ENCODE data around the gene SLC25A45.
A peak's percentile ranks its signal among the peaks of the same experiment; 100 is the strongest.

Gene SLC25A45

DNA sequence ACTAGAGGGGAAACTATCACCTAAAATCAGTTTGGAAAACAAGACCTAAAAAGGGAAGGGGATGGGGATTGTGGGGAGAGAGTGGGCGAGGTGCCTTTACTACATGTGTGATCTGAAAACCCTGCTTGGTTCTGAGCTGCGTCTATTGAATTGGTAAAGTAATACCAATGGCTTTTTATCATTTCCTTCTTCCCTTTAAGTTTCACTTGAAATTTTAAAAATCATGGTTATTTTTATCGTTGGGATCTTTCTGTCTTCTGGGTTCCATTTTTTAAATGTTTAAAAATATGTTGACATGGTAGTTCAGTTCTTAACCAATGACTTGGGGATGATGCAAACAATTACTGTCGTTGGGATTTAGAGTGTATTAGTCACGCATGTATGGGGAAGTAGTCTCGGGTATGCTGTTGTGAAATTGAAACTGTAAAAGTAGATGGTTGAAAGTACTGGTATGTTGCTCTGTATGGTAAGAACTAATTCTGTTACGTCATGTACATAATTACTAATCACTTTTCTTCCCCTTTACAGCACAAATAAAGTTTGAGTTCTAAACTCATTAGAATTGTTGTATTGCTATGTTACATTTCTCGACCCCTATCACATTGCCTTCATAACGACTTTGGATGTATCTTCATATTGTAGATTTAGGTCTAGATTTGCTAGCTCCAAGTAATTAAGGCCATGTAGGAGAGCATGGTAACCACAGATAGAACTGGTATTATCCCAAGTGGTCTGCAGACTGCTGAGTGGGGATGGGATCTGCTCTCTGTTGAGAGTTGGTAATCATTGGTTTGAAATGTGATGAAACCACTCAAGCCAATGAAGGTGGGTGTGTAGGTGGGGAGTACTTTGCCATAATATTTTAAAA is 43.8 kb upstream of the SLC25A45 start:
- DNase-seq: peak in 1 of 2 donors; percentile 16
- intact Hi-C loops (cut with DNase I; ENCODE audit: low total_unique reads): no loop called here
- peaks cover 0 to 51% (median 21%) of the 10 kb centered on the region in 4 donors for H3K4me1 ChIP-seq
- peaks cover 53 to 57% (median 55%) of the 10 kb centered on the region in 3 donors for H3K36me3 ChIP-seq
- no peaks in the 10 kb centered on the region for H3K9me3 ChIP-seq
- TF ChIP-seq, protein P1, sequence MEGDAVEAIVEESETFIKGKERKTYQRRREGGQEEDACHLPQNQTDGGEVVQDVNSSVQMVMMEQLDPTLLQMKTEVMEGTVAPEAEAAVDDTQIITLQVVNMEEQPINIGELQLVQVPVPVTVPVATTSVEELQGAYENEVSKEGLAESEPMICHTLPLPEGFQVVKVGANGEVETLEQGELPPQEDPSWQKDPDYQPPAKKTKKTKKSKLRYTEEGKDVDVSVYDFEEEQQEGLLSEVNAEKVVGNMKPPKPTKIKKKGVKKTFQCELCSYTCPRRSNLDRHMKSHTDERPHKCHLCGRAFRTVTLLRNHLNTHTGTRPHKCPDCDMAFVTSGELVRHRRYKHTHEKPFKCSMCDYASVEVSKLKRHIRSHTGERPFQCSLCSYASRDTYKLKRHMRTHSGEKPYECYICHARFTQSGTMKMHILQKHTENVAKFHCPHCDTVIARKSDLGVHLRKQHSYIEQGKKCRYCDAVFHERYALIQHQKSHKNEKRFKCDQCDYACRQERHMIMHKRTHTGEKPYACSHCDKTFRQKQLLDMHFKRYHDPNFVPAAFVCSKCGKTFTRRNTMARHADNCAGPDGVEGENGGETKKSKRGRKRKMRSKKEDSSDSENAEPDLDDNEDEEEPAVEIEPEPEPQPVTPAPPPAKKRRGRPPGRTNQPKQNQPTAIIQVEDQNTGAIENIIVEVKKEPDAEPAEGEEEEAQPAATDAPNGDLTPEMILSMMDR (IDR thresholded peaks at IDR 0.05): no peak
- H3K4me3 ChIP-seq: peak overlapping the region; percentile 67 to 97
- H3K27ac ChIP-seq: peak overlapping the region; percentile 94 to 99
- no peaks in the 10 kb centered on the region for H3K27me3 ChIP-seq

DNA sequence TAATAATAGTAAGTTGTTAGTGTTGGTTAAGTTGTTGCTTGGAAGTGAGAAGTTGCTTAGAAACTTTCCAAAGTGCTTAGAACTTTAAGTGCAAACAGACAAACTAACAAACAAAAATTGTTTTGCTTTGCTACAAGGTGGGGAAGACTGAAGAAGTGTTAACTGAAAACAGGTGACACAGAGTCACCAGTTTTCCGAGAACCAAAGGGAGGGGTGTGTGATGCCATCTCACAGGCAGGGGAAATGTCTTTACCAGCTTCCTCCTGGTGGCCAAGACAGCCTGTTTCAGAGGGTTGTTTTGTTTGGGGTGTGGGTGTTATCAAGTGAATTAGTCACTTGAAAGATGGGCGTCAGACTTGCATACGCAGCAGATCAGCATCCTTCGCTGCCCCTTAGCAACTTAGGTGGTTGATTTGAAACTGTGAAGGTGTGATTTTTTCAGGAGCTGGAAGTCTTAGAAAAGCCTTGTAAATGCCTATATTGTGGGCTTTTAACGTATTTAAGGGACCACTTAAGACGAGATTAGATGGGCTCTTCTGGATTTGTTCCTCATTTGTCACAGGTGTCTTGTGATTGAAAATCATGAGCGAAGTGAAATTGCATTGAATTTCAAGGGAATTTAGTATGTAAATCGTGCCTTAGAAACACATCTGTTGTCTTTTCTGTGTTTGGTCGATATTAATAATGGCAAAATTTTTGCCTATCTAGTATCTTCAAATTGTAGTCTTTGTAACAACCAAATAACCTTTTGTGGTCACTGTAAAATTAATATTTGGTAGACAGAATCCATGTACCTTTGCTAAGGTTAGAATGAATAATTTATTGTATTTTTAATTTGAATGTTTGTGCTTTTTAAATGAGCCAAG is 42.9 kb upstream of the SLC25A45 start:
- peak overlapping the region; percentile 67 to 97 for H3K4me3 ChIP-seq
- H3K4me1 ChIP-seq: peaks cover 0 to 50% (median 21%) of the 10 kb centered on the region in 4 donors
- intact Hi-C loops (cut with DNase I; ENCODE audit: low total_unique reads): no loop called here
- H3K27me3 ChIP-seq: no peaks in the 10 kb centered on the region
- H3K9me3 ChIP-seq: no peaks in the 10 kb centered on the region
- peaks cover 48 to 55% (median 53%) of the 10 kb centered on the region in 3 donors for H3K36me3 ChIP-seq
- H3K27ac ChIP-seq: peak overlapping the region; percentile 94 to 99
- DNase-seq: peak; percentile 34 to 64
- TF ChIP-seq, protein P1 (IDR thresholded peaks at IDR 0.05): peak in 1 of 2 experiments; percentile 31

DNA sequence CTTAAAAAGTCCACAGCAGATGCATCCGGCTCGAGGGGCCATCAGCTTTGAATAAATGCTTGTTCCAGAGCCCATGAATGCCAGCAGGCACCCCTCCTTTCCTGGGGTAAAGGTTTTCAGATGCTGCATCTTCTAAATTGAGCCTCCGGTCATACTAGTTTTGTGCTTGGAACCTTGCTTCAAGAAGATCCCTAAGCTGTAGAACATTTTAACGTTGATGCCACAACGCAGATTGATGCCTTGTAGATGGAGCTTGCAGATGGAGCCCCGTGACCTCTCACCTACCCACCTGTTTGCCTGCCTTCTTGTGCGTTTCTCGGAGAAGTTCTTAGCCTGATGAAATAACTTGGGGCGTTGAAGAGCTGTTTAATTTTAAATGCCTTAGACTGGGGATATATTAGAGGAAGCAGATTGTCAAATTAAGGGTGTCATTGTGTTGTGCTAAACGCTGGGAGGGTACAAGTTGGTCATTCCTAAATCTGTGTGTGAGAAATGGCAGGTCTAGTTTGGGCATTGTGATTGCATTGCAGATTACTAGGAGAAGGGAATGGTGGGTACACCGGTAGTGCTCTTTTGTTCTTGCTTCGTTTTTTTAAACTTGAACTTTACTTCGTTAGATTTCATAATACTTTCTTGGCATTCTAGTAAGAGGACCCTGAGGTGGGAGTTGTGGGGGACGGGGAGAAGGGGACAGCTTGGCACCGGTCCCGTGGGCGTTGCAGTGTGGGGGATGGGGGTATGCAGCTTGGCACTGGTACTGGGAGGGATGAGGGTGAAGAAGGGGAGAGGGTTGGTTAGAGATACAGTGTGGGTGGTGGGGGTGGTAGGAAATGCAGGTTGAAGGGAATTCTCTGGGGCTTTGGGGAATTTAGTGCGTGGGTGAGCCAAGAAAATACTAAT is 42.0 kb upstream of the SLC25A45 start:
- Histone ChIP-seq H3K36me3 (peaks cover 48 to 55% (median 53%) of the 10 kb centered on the region in 3 donors), H3K9me3 (no peaks in the 10 kb centered on the region), H3K27me3 (no peaks in the 10 kb centered on the region), H3K4me1 (peaks cover 0 to 49% (median 26%) of the 10 kb centered on the region in 4 donors), H3K4me3 (peak overlapping the region; percentile 67 to 97), H3K27ac (peak overlapping the region; percentile 94 to 99)
- TF ChIP-seq, protein P1 (IDR thresholded peaks at IDR 0.05): no peak
- DNase-seq: peak; percentile 29 to 75
- intact Hi-C loops (cut with DNase I; ENCODE audit: low total_unique reads): loop anchor here (5.0 kb wide), 1 partner anchor 48 kb away; no protein-coding TSS in a partner anchor

DNA sequence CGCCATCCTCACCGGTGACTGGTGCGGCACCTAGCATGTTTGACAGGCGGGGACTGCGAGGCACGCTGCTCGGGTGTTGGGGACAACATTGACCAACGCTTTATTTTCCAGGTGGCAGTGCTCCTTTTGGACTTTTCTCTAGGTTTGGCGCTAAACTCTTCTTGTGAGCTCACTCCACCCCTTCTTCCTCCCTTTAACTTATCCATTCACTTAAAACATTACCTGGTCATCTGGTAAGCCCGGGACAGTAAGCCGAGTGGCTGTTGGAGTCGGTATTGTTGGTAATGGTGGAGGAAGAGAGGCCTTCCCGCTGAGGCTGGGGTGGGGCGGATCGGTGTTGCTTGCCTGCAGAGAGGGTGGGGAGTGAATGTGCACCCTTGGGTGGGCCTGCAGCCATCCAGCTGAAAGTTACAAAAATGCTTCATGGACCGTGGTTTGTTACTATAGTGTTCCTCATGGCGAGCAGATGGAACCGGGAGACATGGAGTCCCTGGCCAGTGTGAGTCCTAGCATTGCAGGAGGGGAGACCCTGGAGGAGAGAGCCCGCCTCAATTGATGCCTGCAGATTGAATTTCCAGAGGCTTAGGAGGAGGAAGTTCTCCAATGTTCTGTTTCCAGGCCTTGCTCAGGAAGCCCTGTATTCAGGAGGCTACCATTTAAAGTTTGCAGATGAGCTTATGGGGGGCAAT is 41.2 kb upstream of the SLC25A45 start:
- Histone ChIP-seq H3K9me3 (no peaks in the 10 kb centered on the region), H3K27ac (peak overlapping the region; percentile 94 to 99), H3K4me3 (peak overlapping the region; percentile 67 to 97), H3K36me3 (peaks cover 48 to 55% (median 53%) of the 10 kb centered on the region in 3 donors), H3K27me3 (no peaks in the 10 kb centered on the region), H3K4me1 (peaks cover 0 to 49% (median 31%) of the 10 kb centered on the region in 4 donors)
- TF ChIP-seq, protein P1 (IDR thresholded peaks at IDR 0.05): no peak
- peak; percentile 24 to 67 for DNase-seq
- intact Hi-C loops (cut with DNase I; ENCODE audit: low total_unique reads): loop anchor here (5.0 kb wide), 1 partner anchor 49 kb away; no protein-coding TSS in a partner anchor
